Stomach smooth muscle (tissue), 2 donors: ENCODE data around the gene TENM4.
"Not testable (repeated sequence)": the region's sequence is repeated elsewhere in the genome, so short reads cannot be mapped to it uniquely, and the experiment has no call there.

Experiments used
- H3K27ac ChIP-seq: one replicate; pipeline ENCODE4 v1.7.0; 2013; ENCODE audit warnings: mild to moderate bottlenecking, low read length, inconsistent platforms
- H3K27me3 ChIP-seq, 2 donors: one replicate each; pipeline ENCODE4 v1.7.0; 2013; ENCODE audit warnings: low read length in 2 of 2; ENCODE audit not compliant: insufficient read depth in 2 of 2, control insufficient read depth in 1 of 2
- H3K36me3 ChIP-seq, 2 donors: one replicate each; pipeline ENCODE4 v1.7.0; 2013; ENCODE audit warnings: low read length in 2 of 2; ENCODE audit not compliant: control insufficient read depth in 2 of 2, insufficient read depth in 2 of 2
- H3K4me1 ChIP-seq: one replicate; pipeline ENCODE4 v1.7.0; 2013; ENCODE audit warnings: low read length; ENCODE audit not compliant: control insufficient read depth, insufficient read depth
- H3K4me3 ChIP-seq, 2 donors: one replicate each; pipeline ENCODE4 v1.7.0; 2013; ENCODE audit warnings: low read length in 2 of 2
- H3K9ac ChIP-seq, 2 donors: one replicate each; pipeline ENCODE4 v1.7.0; 2013; ENCODE audit warnings: low read length in 2 of 2, mild to moderate bottlenecking in 1 of 2
- H3K9me3 ChIP-seq, 2 donors: one replicate each; pipeline ENCODE4 v1.7.0; 2013; ENCODE audit warnings: low read length in 2 of 2; ENCODE audit not compliant: control insufficient read depth in 2 of 2
- donor health status: healthy.
- donor health status: Pancreatic carcinoma.

The TENM4 gene

GRCh38 chr11:78981153-78981552 is 459.7 kb downstream of the TENM4 start:
- Histone ChIP-seq H3K27ac (no peak overlapping the region), H3K36me3 (no peaks in the 10 kb centered on the region), H3K9me3 (no peaks in the 10 kb centered on the region)

GRCh38 chr11:78978831-78979230 is 462.0 kb downstream of the TENM4 start:
- no peak overlapping the region for H3K4me3 ChIP-seq
- no peak overlapping the region for H3K27ac ChIP-seq
- H3K9me3 ChIP-seq: no peaks in the 10 kb centered on the region
- H3K9ac ChIP-seq: no peak overlapping the region
- peaks cover 8% of the 10 kb centered on the region for H3K4me1 ChIP-seq
- no peaks in the 10 kb centered on the region for H3K36me3 ChIP-seq
- H3K27me3 ChIP-seq: no peaks in the 10 kb centered on the region

More at GRCh38 chr11:78981153-78981552, 459.7 kb downstream of the TENM4 start:
- Histone ChIP-seq H3K9ac (no peak overlapping the region), H3K27me3 (no peaks in the 10 kb centered on the region), H3K4me3 (no peak overlapping the region), H3K4me1 (peaks cover 8% of the 10 kb centered on the region)

GRCh38 chr11:78977848-78978247 is 463.0 kb downstream of the TENM4 start:
- not testable (repeated sequence) for H3K9me3 ChIP-seq, H3K4me1 ChIP-seq, H3K4me3 ChIP-seq, H3K9ac ChIP-seq, H3K36me3 ChIP-seq, H3K27ac ChIP-seq, H3K27me3 ChIP-seq

GRCh38 chr11:78977009-78977408 is 463.8 kb downstream of the TENM4 start:
- Histone ChIP-seq H3K36me3 (no peaks in the 10 kb centered on the region), H3K27me3 (peaks cover 0 to 2% of the 10 kb centered on the region in 2 donors), H3K4me3 (no peak overlapping the region), H3K9me3 (no peaks in the 10 kb centered on the region), H3K9ac (no peak overlapping the region), H3K4me1 (peaks cover 1% of the 10 kb centered on the region), H3K27ac (no peak overlapping the region)

- H3K4me1 ChIP-seq: no peaks in the 10 kb centered on the region
- no peak overlapping the region for H3K4me3 ChIP-seq
- H3K36me3 ChIP-seq: no peaks in the 10 kb centered on the region
- H3K27me3 ChIP-seq: peaks cover 0 to 2% of the 10 kb centered on the region in 2 donors
- H3K27ac ChIP-seq: no peak overlapping the region
- H3K9me3 ChIP-seq: no peaks in the 10 kb centered on the region
- no peak overlapping the region for H3K9ac ChIP-seq
Observed at GRCh38 chr11:78975081-78975480, 465.7 kb downstream of the TENM4 start.

GRCh38 chr11:78973876-78974275 is 467.0 kb downstream of the TENM4 start:
- no peaks in the 10 kb centered on the region for H3K36me3 ChIP-seq
- no peak overlapping the region for H3K4me3 ChIP-seq
- H3K9ac ChIP-seq: no peak overlapping the region
- no peaks in the 10 kb centered on the region for H3K4me1 ChIP-seq
- no peak overlapping the region for H3K27ac ChIP-seq
- peaks cover 0 to 2% of the 10 kb centered on the region in 2 donors for H3K27me3 ChIP-seq
- no peaks in the 10 kb centered on the region for H3K9me3 ChIP-seq

- H3K9ac ChIP-seq: no peak overlapping the region
- H3K36me3 ChIP-seq: no peaks in the 10 kb centered on the region
Observed at GRCh38 chr11:78972590-78972989, 468.2 kb downstream of the TENM4 start.

GRCh38 chr11:78972177-78972576 is 468.7 kb downstream of the TENM4 start:
- Histone ChIP-seq H3K36me3 (no peaks in the 10 kb centered on the region), H3K9me3 (no peaks in the 10 kb centered on the region), H3K27ac (no peak overlapping the region), H3K4me1 (no peaks in the 10 kb centered on the region), H3K9ac (no peak overlapping the region), H3K4me3 (no peak overlapping the region), H3K27me3 (peaks cover 0 to 2% of the 10 kb centered on the region in 2 donors)

More at GRCh38 chr11:78972590-78972989, 468.2 kb downstream of the TENM4 start:
- Histone ChIP-seq H3K27ac (no peak overlapping the region), H3K27me3 (peaks cover 0 to 2% of the 10 kb centered on the region in 2 donors), H3K4me1 (no peaks in the 10 kb centered on the region), H3K9me3 (no peaks in the 10 kb centered on the region), H3K4me3 (no peak overlapping the region)

- Histone ChIP-seq H3K36me3 (no peaks in the 10 kb centered on the region), H3K9me3 (no peaks in the 10 kb centered on the region), H3K27ac (no peak overlapping the region), H3K4me1 (no peaks in the 10 kb centered on the region), H3K27me3 (no peaks in the 10 kb centered on the region), H3K9ac (no peak overlapping the region), H3K4me3 (no peak overlapping the region)
Observed at GRCh38 chr11:78967811-78968210, 473.0 kb downstream of the TENM4 start.

- peaks cover 2% of the 10 kb centered on the region for H3K4me1 ChIP-seq
- no peaks in the 10 kb centered on the region for H3K36me3 ChIP-seq
- no peaks in the 10 kb centered on the region for H3K9me3 ChIP-seq
- no peak overlapping the region for H3K9ac ChIP-seq
- no peak overlapping the region for H3K4me3 ChIP-seq
- H3K27ac ChIP-seq: no peak overlapping the region
- peaks cover 2 to 15% of the 10 kb centered on the region in 2 donors for H3K27me3 ChIP-seq
Observed at GRCh38 chr11:78965432-78965831, 475.4 kb downstream of the TENM4 start.

- Histone ChIP-seq H3K9ac (no peak overlapping the region), H3K27me3 (peaks cover 2 to 15% of the 10 kb centered on the region in 2 donors)
Observed at GRCh38 chr11:78961937-78962701, 478.7 kb downstream of the TENM4 start.

More at GRCh38 chr11:78961937-78962701, 478.7 kb downstream of the TENM4 start:
- H3K36me3 ChIP-seq: no peaks in the 10 kb centered on the region
- peaks cover 2% of the 10 kb centered on the region for H3K4me1 ChIP-seq
- H3K4me3 ChIP-seq: no peak overlapping the region
- no peaks in the 10 kb centered on the region for H3K9me3 ChIP-seq
- H3K27ac ChIP-seq: no peak overlapping the region
